Measurements from ENCODE around the gene CDK5RAP3. TPM values are rescaled to one million over a fixed set of nuclear protein-coding genes. Genes with fewer than 3 reads are reported as not detected.
"Not testable (repeated sequence)": the region's sequence is repeated elsewhere in the genome, so short reads cannot be mapped to it uniquely, and the experiment has no call there.

The CDK5RAP3 gene
- total and polyA plus RNA-seq, 3 experiments from 2014 or later = 81.3 to 184 (median 178) TPM

DNA sequence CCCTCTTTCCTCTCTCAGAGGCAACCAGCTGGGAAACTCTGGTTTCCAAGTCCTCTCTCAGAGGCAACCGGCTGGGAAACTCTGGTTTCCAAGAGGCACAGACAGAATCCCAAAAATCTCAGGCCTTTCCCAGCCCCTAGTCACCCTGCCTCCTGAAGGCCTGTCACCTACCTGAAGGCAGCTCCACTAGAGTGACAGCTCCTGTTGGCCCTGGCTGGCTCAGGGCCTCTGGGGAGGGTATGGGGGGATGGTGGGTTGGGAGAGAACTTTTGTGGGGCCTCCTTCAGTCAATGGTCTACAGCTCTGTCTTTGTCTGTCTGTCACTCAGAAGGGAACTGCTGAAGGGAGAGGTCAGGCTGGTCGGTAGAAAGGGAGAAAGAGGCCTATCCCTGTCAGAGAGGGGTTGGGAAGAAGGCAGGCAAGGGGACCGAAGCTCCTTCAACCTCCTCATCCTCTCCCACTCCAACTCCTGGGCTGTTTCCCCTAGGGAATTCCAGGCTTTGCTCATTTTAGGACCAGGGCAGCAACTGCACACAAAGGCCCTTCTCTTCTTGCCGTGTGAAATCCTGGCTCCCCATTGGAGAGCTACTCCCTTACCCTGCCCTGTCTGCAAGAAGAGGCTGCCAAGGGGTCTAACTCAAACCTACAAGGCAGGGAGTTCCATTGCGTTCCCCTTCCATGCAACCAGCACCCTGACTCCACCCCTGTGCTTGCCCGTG, 43.1 kb downstream of the CDK5RAP3 start:
- ChIA-PET CTCF (interaction anchor here (0.8 to 2.0 kb wide), 3 partner anchors 11 to 62 kb away, joined by 3 to 9 read pairs (median 4); no protein-coding TSS in a partner anchor), POLR2A (no interaction called here)
- H3K36me3 Mint-ChIP-seq = no peaks in the 10 kb centered on the region

DNA sequence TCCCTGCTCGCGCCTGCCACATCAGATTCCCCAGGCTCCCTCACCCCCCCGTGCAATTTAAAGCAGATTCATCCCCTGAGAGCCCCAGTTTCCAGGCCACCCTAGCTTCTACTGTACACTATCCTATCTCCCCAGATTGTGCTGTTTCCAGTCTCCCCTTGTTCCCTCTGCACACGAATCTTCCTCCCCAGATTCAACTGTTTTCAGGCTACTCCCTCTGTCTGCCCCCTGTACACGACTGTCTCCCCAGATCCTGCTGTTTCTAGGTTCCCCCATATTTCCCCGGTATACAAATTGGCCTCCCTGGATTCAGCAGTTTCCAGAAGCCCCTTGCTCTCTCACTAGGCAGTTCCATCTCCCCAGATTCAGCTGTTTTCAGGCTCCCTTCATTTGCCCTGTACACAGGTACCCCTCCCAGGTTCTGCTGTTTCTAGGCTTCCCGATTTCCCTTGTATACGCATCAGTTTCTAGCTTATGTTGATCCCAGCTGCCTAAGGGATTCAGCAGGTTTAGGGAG, 43.7 kb downstream of the CDK5RAP3 start:
- Histone ChIP-seq H3K9me3 (ENCODE audit: low read length) (no peaks in the 10 kb centered on the region), H3K27me3 (ENCODE audit: insufficient read depth, low read length, poor library complexity, severe bottlenecking) (peaks cover 22% of the 10 kb centered on the region), H3K36me3 (ENCODE audit: insufficient read depth, low read length) (no peaks in the 10 kb centered on the region), H3K27ac (ENCODE audit: low read depth, low read length) (no peak overlapping the region), H3K4me3 (ENCODE audit: low read length) (no peak overlapping the region), H3K4me1 (ENCODE audit: insufficient read depth, low read length) (peaks cover 12% of the 10 kb centered on the region)
- no peak overlapping the region for H3K4me3 Mint-ChIP-seq
- peaks cover 10 to 31% (median 11%) of the 10 kb centered on the region in 3 donors for H3K4me1 Mint-ChIP-seq
- no peaks in the 10 kb centered on the region for H3K36me3 Mint-ChIP-seq
- H3K27me3 Mint-ChIP-seq = peaks cover 30 to 38% of the 10 kb centered on the region in 2 donors
- CTCF ChIA-PET = interaction anchor here (1.0 to 2.0 kb wide), 3 partner anchors 11 to 61 kb away, joined by 3 to 9 read pairs (median 4); no protein-coding TSS in a partner anchor
- POLR2A ChIA-PET = no interaction called here
- DNase-seq = no peak
- no peak overlapping the region for H3K27ac Mint-ChIP-seq
- no peaks in the 10 kb centered on the region for H3K9me3 Mint-ChIP-seq

More for the DNA sequence above, 43.1 kb downstream of the CDK5RAP3 start:
- Histone ChIP-seq H3K4me3 (ENCODE audit: low read length) (no peak overlapping the region), H3K27me3 (ENCODE audit: insufficient read depth, low read length, poor library complexity, severe bottlenecking) (peaks cover 22% of the 10 kb centered on the region), H3K9me3 (ENCODE audit: low read length) (no peaks in the 10 kb centered on the region), H3K36me3 (ENCODE audit: insufficient read depth, low read length) (no peaks in the 10 kb centered on the region), H3K4me1 (ENCODE audit: insufficient read depth, low read length) (peaks cover 12% of the 10 kb centered on the region), H3K27ac (ENCODE audit: low read depth, low read length) (no peak overlapping the region)
- peaks cover 32 to 41% of the 10 kb centered on the region in 2 donors for H3K27me3 Mint-ChIP-seq
- no peak overlapping the region for H3K27ac Mint-ChIP-seq
- H3K4me1 Mint-ChIP-seq = peaks cover 10 to 31% (median 11%) of the 10 kb centered on the region in 3 donors
- no peak for DNase-seq
- H3K9me3 Mint-ChIP-seq = no peaks in the 10 kb centered on the region
- H3K4me3 Mint-ChIP-seq = no peak overlapping the region

DNA sequence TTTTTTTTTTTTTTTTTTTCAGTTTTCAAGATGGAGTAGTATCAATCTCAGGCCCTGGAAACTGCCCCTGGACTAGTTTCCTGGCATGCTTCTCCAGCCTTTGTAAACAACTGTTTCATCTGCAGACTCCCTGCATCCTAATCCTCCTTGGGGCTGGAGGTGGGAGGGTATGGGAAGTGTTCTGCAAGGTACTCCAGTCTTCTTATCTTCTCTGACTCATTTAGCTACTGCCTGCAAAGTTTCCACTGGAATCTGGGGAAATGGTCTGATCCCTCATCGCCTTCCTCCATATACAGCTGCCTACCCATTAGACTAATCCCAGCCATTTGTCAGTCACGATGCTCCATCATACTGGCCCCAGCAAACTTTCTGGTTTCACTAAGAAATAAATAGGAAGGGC, 45.2 kb downstream of the CDK5RAP3 start:
- no peaks in the 10 kb centered on the region for H3K9me3 Mint-ChIP-seq
- Histone ChIP-seq H3K36me3 (ENCODE audit: insufficient read depth, low read length) (no peaks in the 10 kb centered on the region), H3K4me3 (ENCODE audit: low read length) (no peak overlapping the region), H3K27ac (ENCODE audit: low read depth, low read length) (no peak overlapping the region), H3K4me1 (ENCODE audit: insufficient read depth, low read length) (peaks cover 12% of the 10 kb centered on the region), H3K27me3 (ENCODE audit: insufficient read depth, low read length, poor library complexity, severe bottlenecking) (peaks cover 18% of the 10 kb centered on the region), H3K9me3 (ENCODE audit: low read length) (no peaks in the 10 kb centered on the region)
- H3K4me3 Mint-ChIP-seq = no peak overlapping the region
- ChIA-PET POLR2A (interaction anchor here (0.7 kb wide), 1 partner anchor 620 kb away, joined by 3 read pairs; no protein-coding TSS in a partner anchor), CTCF (interaction anchor here (1.2 to 2.0 kb wide), 2 partner anchors 9 to 45 kb away, joined by 3 to 9 read pairs; partner anchors contain the start of gene CDK5RAP3)
- peaks cover 10 to 31% (median 11%) of the 10 kb centered on the region in 3 donors for H3K4me1 Mint-ChIP-seq
- H3K27ac Mint-ChIP-seq = no peak overlapping the region
- no peak for DNase-seq
- peaks cover 23 to 29% of the 10 kb centered on the region in 2 donors for H3K27me3 Mint-ChIP-seq
- H3K36me3 Mint-ChIP-seq = no peaks in the 10 kb centered on the region

DNA sequence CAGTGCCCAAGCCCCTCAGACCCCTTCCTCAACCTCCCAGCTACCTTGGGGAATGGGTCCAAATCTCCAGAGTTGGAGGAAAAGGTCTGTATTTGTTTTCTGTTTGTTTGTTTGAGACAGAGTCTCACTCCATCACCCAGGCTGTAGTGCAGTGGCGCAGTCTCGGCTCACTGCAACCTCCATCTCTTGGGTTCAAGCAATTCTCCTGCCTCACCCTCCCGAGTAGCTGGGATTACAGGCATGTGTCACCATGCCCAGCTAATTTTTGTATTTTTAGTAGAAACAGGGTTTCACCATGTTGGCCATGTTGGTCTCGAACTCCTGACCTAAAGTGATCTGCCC, 46.9 kb downstream of the CDK5RAP3 start:
- H3K27ac ChIP-seq (ENCODE audit: low read depth, low read length); H3K27me3 ChIP-seq (ENCODE audit: insufficient read depth, low read length, poor library complexity, severe bottlenecking); H3K4me3 ChIP-seq (ENCODE audit: low read length); H3K4me1 ChIP-seq (ENCODE audit: insufficient read depth, low read length); H3K36me3 Mint-ChIP-seq; DNase-seq; POLR2A ChIA-PET; H3K9me3 Mint-ChIP-seq; H3K9me3 ChIP-seq (ENCODE audit: low read length); H3K36me3 ChIP-seq (ENCODE audit: insufficient read depth, low read length): not testable (repeated sequence)
- H3K27ac Mint-ChIP-seq = peak overlapping the region in 3 of 8 donors; percentile 26 to 88 (median 47)
- peaks cover 0 to 14% (median 2%) of the 10 kb centered on the region in 3 donors for H3K4me1 Mint-ChIP-seq
- peak overlapping the region in 2 of 7 donors; percentile 27 to 73 for H3K4me3 Mint-ChIP-seq
- peaks cover 17 to 27% of the 10 kb centered on the region in 2 donors for H3K27me3 Mint-ChIP-seq
- CTCF ChIA-PET = interaction anchor here (1.2 to 2.9 kb wide), 9 partner anchors 9 to 176 kb away, joined by 3 to 19 read pairs (median 4); partner anchors contain the start of gene SCRN2

DNA sequence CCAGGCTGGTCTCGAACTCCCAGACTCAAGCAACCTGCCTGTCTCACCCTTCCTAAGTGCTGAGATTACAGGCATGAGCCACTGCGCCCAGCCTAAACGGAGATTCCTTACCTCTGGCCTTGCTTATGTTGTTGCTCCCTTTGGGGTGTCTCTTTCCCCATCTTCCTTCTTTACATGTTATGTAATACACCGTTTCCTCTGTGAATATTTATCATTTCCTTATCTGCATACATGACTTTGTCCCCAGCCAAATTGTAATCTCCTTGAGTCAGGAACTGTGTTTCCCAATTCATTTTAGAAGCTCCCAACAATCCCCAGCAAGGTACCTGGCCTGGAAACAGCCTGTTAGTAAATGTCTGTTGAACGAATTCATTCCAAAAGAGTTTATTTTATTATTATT, 51.0 kb downstream of the CDK5RAP3 start:
- DNase-seq = no peak
- Mint-ChIP-seq H3K4me3 (peak overlapping the region in 1 of 7 donors; percentile 45), H3K36me3 (no peaks in the 10 kb centered on the region), H3K27ac (no peak overlapping the region), H3K27me3 (peaks cover 14 to 16% of the 10 kb centered on the region in 2 donors), H3K4me1 (peaks cover 26 to 45% (median 27%) of the 10 kb centered on the region in 3 donors), H3K9me3 (no peaks in the 10 kb centered on the region)
- Histone ChIP-seq H3K4me3 (ENCODE audit: low read length) (no peak overlapping the region), H3K27ac (ENCODE audit: low read depth, low read length) (no peak overlapping the region), H3K27me3 (ENCODE audit: insufficient read depth, low read length, poor library complexity, severe bottlenecking) (peaks cover 10% of the 10 kb centered on the region), H3K36me3 (ENCODE audit: insufficient read depth, low read length) (no peaks in the 10 kb centered on the region), H3K4me1 (ENCODE audit: insufficient read depth, low read length) (peaks cover 36% of the 10 kb centered on the region), H3K9me3 (ENCODE audit: low read length) (no peaks in the 10 kb centered on the region)
- POLR2A ChIA-PET = interaction anchor here (0.7 kb wide), 1 partner anchor 51 kb away, joined by 4 read pairs; no protein-coding TSS in a partner anchor
- CTCF ChIA-PET = interaction anchor here (0.9 to 2.6 kb wide), 3 partner anchors 27 to 72 kb away, joined by 3 to 10 read pairs (median 3); partner anchors contain the start of gene CDK5RAP3

DNA sequence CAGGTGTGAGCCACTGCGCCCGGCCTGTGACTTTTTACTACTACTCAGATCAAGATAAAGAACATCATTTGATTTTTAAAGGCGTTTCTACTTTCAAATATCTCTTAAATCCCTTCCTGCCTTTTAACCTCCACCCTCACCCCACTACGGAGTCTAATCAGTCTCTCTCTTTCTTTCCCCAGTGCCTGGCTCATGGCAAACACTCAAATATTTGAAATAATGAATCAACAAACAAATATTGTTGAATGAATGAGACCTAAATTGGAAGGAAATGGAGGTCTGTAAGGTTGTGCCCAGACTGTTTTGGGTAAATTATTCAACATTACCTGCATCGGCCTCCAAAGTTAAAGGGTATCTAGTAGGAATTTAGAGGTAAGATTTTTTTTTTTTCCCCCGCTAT, 52.0 kb downstream of the CDK5RAP3 start:
- Mint-ChIP-seq H3K27ac (no peak overlapping the region), H3K9me3 (no peaks in the 10 kb centered on the region), H3K36me3 (no peaks in the 10 kb centered on the region), H3K27me3 (peaks cover 15 to 16% of the 10 kb centered on the region in 2 donors), H3K4me1 (peaks cover 24 to 39% (median 27%) of the 10 kb centered on the region in 3 donors), H3K4me3 (peak overlapping the region in 4 of 7 donors; percentile 12 to 88 (median 39))
- Histone ChIP-seq H3K4me3 (ENCODE audit: low read length) (no peak overlapping the region), H3K27me3 (ENCODE audit: insufficient read depth, low read length, poor library complexity, severe bottlenecking) (peaks cover 10% of the 10 kb centered on the region), H3K9me3 (ENCODE audit: low read length) (no peaks in the 10 kb centered on the region), H3K4me1 (ENCODE audit: insufficient read depth, low read length) (peaks cover 36% of the 10 kb centered on the region), H3K36me3 (ENCODE audit: insufficient read depth, low read length) (no peaks in the 10 kb centered on the region), H3K27ac (ENCODE audit: low read depth, low read length) (no peak overlapping the region)
- ChIA-PET CTCF (interaction anchor here (0.9 kb wide), 1 partner anchor 52 kb away, joined by 3 read pairs; the partner anchor contains the start of gene CDK5RAP3), POLR2A (no interaction called here)
- DNase-seq = no peak

DNA sequence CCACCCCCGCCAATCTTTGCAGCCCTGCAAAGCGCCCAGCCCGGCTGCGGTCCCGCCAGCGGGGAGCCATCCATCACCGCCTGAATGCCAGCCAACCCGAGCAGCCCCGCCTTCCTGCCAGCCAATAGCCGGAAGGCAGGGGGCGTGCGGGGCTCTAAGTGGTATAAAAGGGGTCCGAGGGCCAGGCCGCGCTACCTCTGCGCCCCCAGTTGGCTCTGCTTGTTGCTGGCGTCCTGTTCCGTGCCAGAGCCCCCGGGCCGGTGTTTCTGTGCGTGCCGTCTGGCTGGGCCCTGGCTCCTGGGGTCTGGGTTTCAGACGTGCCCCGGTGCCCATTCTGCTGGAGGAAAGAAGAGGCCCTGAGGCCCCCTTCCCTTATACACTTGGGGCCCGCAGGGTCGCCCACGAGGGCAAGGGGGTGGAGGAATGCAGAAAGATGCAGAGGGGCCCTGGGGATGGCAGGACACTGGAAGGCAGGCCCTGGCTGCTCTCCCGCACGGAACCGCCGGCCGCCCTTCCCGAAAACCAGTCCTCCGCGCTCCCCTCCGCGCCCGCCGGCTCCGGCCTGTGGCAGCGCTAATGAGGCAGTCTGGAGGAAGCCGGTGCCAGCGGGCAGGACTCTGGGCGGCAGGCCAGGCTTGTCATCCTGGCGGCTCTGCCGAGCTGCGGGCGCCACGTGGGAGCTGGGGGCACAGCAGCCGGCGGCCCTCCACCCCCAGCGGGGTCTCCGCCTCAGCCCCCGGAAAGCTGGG, 52.7 kb downstream of the CDK5RAP3 start:
- H3K9me3 Mint-ChIP-seq = no peaks in the 10 kb centered on the region
- H3K27me3 Mint-ChIP-seq = peaks cover 15 to 20% of the 10 kb centered on the region in 2 donors
- Histone ChIP-seq H3K27ac (ENCODE audit: low read depth, low read length) (peak overlapping the region; percentile 49), H3K9me3 (ENCODE audit: low read length) (no peaks in the 10 kb centered on the region), H3K27me3 (ENCODE audit: insufficient read depth, low read length, poor library complexity, severe bottlenecking) (peaks cover 10% of the 10 kb centered on the region), H3K4me3 (ENCODE audit: low read length) (peak overlapping the region; percentile 60), H3K4me1 (ENCODE audit: insufficient read depth, low read length) (peaks cover 36% of the 10 kb centered on the region), H3K36me3 (ENCODE audit: insufficient read depth, low read length) (no peaks in the 10 kb centered on the region)
- peak overlapping the region in 4 of 8 donors; percentile 23 to 78 (median 59) for H3K27ac Mint-ChIP-seq
- CTCF ChIA-PET = interaction anchor here (0.6 to 0.9 kb wide), 2 partner anchors 74 to 77 kb away, joined by 3 to 4 read pairs; no protein-coding TSS in a partner anchor
- DNase-seq = peak; percentile 27 to 64 (median 35)
- POLR2A ChIA-PET = no interaction called here
- no peaks in the 10 kb centered on the region for H3K36me3 Mint-ChIP-seq
- peak overlapping the region; percentile 55 to 88 (median 75) for H3K4me3 Mint-ChIP-seq
- peaks cover 24 to 35% (median 27%) of the 10 kb centered on the region in 3 donors for H3K4me1 Mint-ChIP-seq
